MCF 10A (cell line): ENCODE measurements around the gene HUS1. TPM values are rescaled to one million over a fixed set of nuclear protein-coding genes. Genes with fewer than 3 reads are reported as not detected.

Source experiments
- BruUV-seq: library from RNA; stranded (reverse); fragments of 400-500 nt; replicated peaks from 2 replicates; lab custom pipeline; 2021; lab: Mats Ljungman, UMichigan
- CTCF ChIA-PET: fragments of 300-600 bp; sonication (Branson Sonifier 250); formaldehyde crosslinking; extraction: SDS; loops from one replicate; lab custom pipeline; 2021; ENCODE audit warnings: antibody characterized with exemption, inconsistent platforms; lab: Yijun Ruan, JAX
- POLR2A ChIA-PET: fragments of 300-600, 350-650 bp; sonication (Branson Sonifier 250); formaldehyde crosslinking; extraction: SDS; loops from one replicate; lab custom pipeline; 2020; ENCODE audit warnings: antibody characterized with exemption, inconsistent platforms; lab: Yijun Ruan, JAX
- DNase-seq: peaks from one replicate; pipeline ENCODE4 v3.0.0-alpha.2; 2018; ENCODE audit not compliant: unreplicated experiment
- H3K27ac Mint-ChIP-seq: one replicate; pipeline ENCODE4 v1.8.0; 2022; ENCODE audit warnings: mild to moderate bottlenecking, low read depth, mixed read lengths; ENCODE audit not compliant: unreplicated experiment
- H3K27me3 Mint-ChIP-seq: one replicate; pipeline ENCODE4 v1.8.0; 2022; ENCODE audit warnings: mixed read lengths; ENCODE audit not compliant: insufficient read depth, unreplicated experiment
- H3K36me3 Mint-ChIP-seq: one replicate; pipeline ENCODE4 v1.8.0; 2022; ENCODE audit warnings: mild to moderate bottlenecking, moderate library complexity, mixed read lengths; ENCODE audit not compliant: insufficient read depth, unreplicated experiment
- H3K4me1 Mint-ChIP-seq: one replicate; pipeline ENCODE4 v1.8.0; 2022; ENCODE audit warnings: mixed read lengths; ENCODE audit not compliant: insufficient read depth, unreplicated experiment
- H3K4me3 Mint-ChIP-seq: one replicate; pipeline ENCODE4 v1.8.0; 2022; ENCODE audit warnings: mild to moderate bottlenecking, moderate library complexity, mixed read lengths; ENCODE audit not compliant: unreplicated experiment
- H3K9me3 Mint-ChIP-seq: one replicate; pipeline ENCODE4 v1.8.0; 2022; ENCODE audit warnings: mixed read lengths; ENCODE audit not compliant: unreplicated experiment
- CTCF ChIP-seq: fragments of 200-600 bp; IDR thresholded peaks from one replicate; pipeline ENCODE4 v1.8.0; 2022; ENCODE audit warnings: antibody characterized with exemption, mild to moderate bottlenecking; ENCODE audit not compliant: unreplicated experiment
- intact Hi-C: fragments of 100-400 bp; cut with micrococcal nuclease; formaldehyde crosslinking; loops from 2 replicates; pipeline ENCODE4 v1.14.1; 2022
- total RNA-seq: library from RNA; stranded (reverse); gene quantifications from 2 replicates; pipeline ENCODE4 v1.2.3, GENCODE V29; 2022

Gene HUS1
- total RNA-seq, 1 experiment from 2014 or later, result 42.8 TPM

DNA sequence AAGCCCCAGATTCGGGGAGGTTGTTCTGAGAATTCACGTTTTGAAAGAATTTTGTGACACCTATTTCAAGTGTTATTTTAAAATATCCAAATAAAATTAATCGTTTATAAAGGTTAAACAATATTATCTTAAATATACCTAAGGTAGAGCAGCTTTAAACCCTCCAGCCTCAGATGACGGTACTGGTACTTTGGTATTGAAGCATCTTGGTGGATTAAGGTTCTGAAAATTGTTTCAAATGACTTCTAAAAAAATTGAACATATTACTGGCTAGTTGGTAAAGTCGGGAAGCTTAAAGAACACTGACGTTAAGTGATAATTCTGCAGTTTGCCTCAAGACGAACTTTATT lies 392 bp upstream of the HUS1 start:
- H3K27me3 Mint-ChIP-seq, result no peaks in the 10 kb centered on the region
- no TSS peak for BruUV-seq
- intact Hi-C loops, result loop anchor here (1.0 kb wide), 2 partner anchors 109 to 130 kb away; partner anchors contain the start of gene UPP1
- no peaks in the 10 kb centered on the region for H3K9me3 Mint-ChIP-seq
- H3K4me1 Mint-ChIP-seq, result peaks cover 15% of the 10 kb centered on the region
- peaks cover 36% of the 10 kb centered on the region for H3K36me3 Mint-ChIP-seq
- peak overlapping the region; percentile 96 for H3K27ac Mint-ChIP-seq
- POLR2A ChIA-PET, result interaction anchor here (1.0 kb wide), 1 partner anchor 8 kb away, joined by 4 read pairs; no protein-coding TSS in a partner anchor
- no peak for DNase-seq
- CTCF ChIA-PET, result interaction anchor here (1.1 kb wide), 1 partner anchor 9 kb away, joined by 5 read pairs; no protein-coding TSS in a partner anchor
- no peak for TF ChIP-seq CTCF
- peak overlapping the region; percentile 81 for H3K4me3 Mint-ChIP-seq

GRCh38 chr7:47978790-47979144 lies 648 bp downstream of the HUS1 start:
- CTCF ChIA-PET, result interaction anchor here (0.9 to 2.1 kb wide), 5 partner anchors 10 to 124 kb away, joined by 3 to 17 read pairs (median 4); no protein-coding TSS in a partner anchor
- intact Hi-C loops, result loop anchor here (1.0 kb wide), 2 partner anchors 111 to 132 kb away; partner anchors contain the start of gene UPP1
- TSS peak; percentile 32 for BruUV-seq
- POLR2A ChIA-PET, result interaction anchor here (0.8 to 1.8 kb wide), 7 partner anchors 10 to 131 kb away, joined by 3 to 10 read pairs (median 5); partner anchors contain the start of gene UPP1
- H3K27ac Mint-ChIP-seq, result peak overlapping the region; percentile 96
- peak overlapping the region; percentile 81 for H3K4me3 Mint-ChIP-seq
- no peaks in the 10 kb centered on the region for H3K27me3 Mint-ChIP-seq
- no peak for TF ChIP-seq CTCF
- peaks cover 46% of the 10 kb centered on the region for H3K36me3 Mint-ChIP-seq
- no peak for DNase-seq
- H3K9me3 Mint-ChIP-seq, result no peaks in the 10 kb centered on the region
- peaks cover 20% of the 10 kb centered on the region for H3K4me1 Mint-ChIP-seq

DNA sequence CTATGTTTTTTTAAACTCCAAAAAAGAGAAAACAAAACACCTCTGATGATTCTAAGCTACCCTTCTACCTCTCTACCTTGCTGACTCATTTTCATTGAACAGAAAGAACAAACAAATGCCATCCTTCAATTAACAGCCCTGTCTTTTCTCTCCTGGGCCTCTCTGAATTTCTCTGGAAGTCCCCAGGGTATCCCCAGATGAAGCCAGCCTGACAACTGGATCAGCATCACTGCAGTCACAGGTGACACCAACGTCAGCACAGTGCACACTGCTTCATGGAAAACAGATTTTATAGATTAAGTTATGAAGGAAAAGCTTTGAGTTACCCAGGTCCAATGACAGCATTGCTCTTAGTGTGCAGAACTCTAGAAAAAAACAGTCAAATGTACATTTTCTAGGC lies 5.7 kb downstream of the HUS1 start:
- intact Hi-C loops, result no loop called here
- no peak for TF ChIP-seq CTCF
- Mint-ChIP-seq H3K27ac (no peak overlapping the region), H3K4me1 (peaks cover 20% of the 10 kb centered on the region), H3K9me3 (no peaks in the 10 kb centered on the region), H3K4me3 (no peak overlapping the region), H3K27me3 (no peaks in the 10 kb centered on the region), H3K36me3 (peaks cover 77% of the 10 kb centered on the region)
- no peak for DNase-seq
- BruUV-seq, result no TSS peak
- ChIA-PET CTCF (interaction anchor here (0.7 to 1.3 kb wide), 4 partner anchors 29 to 181 kb away, joined by 3 to 4 read pairs (median 4); no protein-coding TSS in a partner anchor), POLR2A (interaction anchor here (0.7 kb wide), 1 partner anchor 189 kb away, joined by 3 read pairs; no protein-coding TSS in a partner anchor)

DNA sequence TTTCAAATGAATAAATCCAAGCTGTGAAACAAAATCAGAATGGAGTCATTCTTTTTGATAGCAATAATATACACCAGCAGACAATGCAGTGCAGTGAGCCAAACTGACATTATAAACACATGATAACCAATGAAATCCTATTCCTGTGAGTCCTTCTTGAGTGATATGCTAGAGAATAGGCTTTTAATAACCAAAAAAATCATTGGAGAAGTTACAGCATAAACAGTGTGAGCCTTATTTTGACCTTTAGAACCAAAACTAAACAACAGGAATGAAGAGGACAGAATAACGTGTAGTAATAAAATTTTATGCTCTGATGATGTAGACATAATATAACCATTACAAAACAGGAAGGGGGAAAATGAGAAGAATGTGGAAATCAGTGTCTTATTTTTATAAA lies 8.7 kb downstream of the HUS1 start:
- ChIA-PET POLR2A (interaction anchor here (1.2 kb wide), 1 partner anchor 26 kb away, joined by 3 read pairs; no protein-coding TSS in a partner anchor), CTCF (interaction anchor here (0.5 to 2.3 kb wide), 4 partner anchors 26 to 588 kb away, joined by 4 to 17 read pairs (median 10); no protein-coding TSS in a partner anchor)
- Mint-ChIP-seq H3K4me1 (peaks cover 4% of the 10 kb centered on the region), H3K9me3 (no peaks in the 10 kb centered on the region), H3K27ac (no peak overlapping the region), H3K4me3 (no peak overlapping the region), H3K27me3 (no peaks in the 10 kb centered on the region), H3K36me3 (peaks cover 85% of the 10 kb centered on the region)
- intact Hi-C loops, result no loop called here
- DNase-seq, result no peak
- no peak for TF ChIP-seq CTCF
- BruUV-seq, result no TSS peak
